GM12865 (cell line): ENCODE measurements around the gene SERPINA4.

Experiments used
- DNase-seq: peaks from one replicate; pipeline ENCODE4 v3.0.0; 2010; ENCODE audit warnings: low read depth
- H3K4me3 ChIP-seq: 2 replicates; pipeline ENCODE4 v1.5.1; 2011; ENCODE audit warnings: mild to moderate bottlenecking, low read depth, low read length, control low read depth
- CTCF ChIP-seq: IDR thresholded peaks from 2 replicates; pipeline ENCODE4 v1.5.1; 2011; ENCODE audit warnings: low read length, control low read depth, low read depth, inconsistent platforms; ENCODE audit not compliant: insufficient read depth; ENCODE audit errors: missing control alignments

Gene SERPINA4

GRCh38 chr14:94558842-94559241 is 2.4 kb upstream of the SERPINA4 start:
- TF ChIP-seq CTCF = no peak
- no peak overlapping the region for H3K4me3 ChIP-seq
- DNase-seq = no peak

GRCh38 chr14:94559638-94560290 is 1.5 kb upstream of the SERPINA4 start:
- TF ChIP-seq CTCF = no peak
- no peak for DNase-seq
- H3K4me3 ChIP-seq = no peak overlapping the region

GRCh38 chr14:94560291-94560665 is 964 bp upstream of the SERPINA4 start:
- no peak for TF ChIP-seq CTCF
- no peak for DNase-seq
- no peak overlapping the region for H3K4me3 ChIP-seq

DNA sequence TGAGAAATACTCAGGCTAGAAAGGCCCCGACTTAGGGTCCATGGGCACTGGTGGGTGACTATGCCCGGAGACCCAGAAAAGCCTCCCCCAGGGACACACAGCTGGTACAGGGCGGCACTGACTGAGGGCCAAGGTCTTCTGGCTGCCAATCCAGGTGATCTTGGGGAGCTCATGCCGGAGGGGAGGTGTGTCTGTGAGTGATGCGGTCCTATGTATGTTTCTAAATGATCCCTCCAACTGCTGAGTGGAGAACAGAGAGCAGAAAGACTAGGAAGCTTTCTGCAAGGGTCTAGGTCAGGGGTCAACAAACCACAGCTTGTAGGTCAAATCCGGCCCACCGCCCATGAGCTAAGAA is 391 bp downstream of the SERPINA4 start:
- DNase-seq = no peak
- no peak for TF ChIP-seq CTCF
- no peak overlapping the region for H3K4me3 ChIP-seq

GRCh38 chr14:94562022-94562421 is 780 bp downstream of the SERPINA4 start:
- H3K4me3 ChIP-seq = no peak overlapping the region
- TF ChIP-seq CTCF = no peak
- peak; percentile 17 for DNase-seq

DNA sequence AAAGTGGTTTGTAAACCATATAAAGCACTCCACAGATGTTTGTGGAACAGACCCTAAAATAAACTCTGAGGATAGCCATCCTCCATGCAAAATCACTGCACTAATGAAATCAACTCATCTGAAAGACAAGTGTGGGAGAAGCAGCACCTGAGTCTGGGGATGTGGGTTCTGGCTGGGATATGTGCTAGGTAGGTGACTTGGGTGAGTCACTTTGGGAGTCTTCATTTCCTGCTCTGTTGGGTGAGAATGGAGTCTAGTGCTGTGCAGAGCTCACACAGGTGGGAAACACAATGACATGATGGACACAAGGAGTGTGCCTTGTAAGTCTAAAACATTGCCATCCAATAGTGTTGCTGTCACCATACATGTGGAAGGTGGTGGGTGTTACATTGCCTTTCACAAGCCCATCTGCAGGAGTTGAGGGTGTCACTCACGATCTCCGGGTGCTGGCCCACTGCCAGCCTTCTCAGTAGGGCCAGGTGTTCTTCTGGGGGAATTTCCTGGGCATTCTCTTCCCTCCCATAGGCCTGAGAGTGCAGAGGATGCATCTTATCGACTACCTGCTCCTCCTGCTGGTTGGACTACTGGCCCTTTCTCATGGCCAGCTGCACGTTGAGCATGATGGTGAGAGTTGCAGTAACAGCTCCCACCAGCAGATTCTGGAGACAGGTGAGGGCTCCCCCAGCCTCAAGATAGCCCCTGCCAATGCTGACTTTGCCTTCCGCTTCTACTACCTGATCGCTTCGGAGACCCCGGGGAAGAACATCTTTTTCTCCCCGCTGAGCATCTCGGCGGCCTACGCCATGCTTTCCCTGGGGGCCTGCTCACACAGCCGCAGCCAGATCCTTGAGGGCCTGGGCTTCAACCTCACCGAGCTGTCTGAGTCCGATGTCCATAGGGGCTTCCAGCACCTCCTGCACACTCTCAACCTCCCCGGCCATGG is 2.0 kb downstream of the SERPINA4 start:
- DNase-seq = no peak
- no peak for TF ChIP-seq CTCF

More for the DNA sequence above, 2.0 kb downstream of the SERPINA4 start:
- H3K4me3 ChIP-seq = no peak overlapping the region
